ENCODE results near the gene NPM3.

Gene NPM3

GRCh38 chr10:101767600-101767945 is 15.7 kb downstream of the NPM3 start:
- Histone ChIP-seq H4K20me1 (ENCODE audit: insufficient read depth, low read length) (no peaks in the 10 kb centered on the region), H3K4me3 (ENCODE audit: low read length) (no peak overlapping the region), H3K79me2 (ENCODE audit: low read length) (no peaks in the 10 kb centered on the region), H3K9me3 (ENCODE audit: insufficient read depth, low read length) (no peaks in the 10 kb centered on the region), H3K4me1 (ENCODE audit: low read length) (no peaks in the 10 kb centered on the region), H2AFZ (ENCODE audit: low read depth, low read length) (no peak overlapping the region), H3K9ac (ENCODE audit: low read length) (no peak overlapping the region), H3K36me3 (replicated peaks; ENCODE audit: low read depth, low read length) (no peaks in the 10 kb centered on the region), H3K4me2 (ENCODE audit: low read length) (no peak overlapping the region), H3K27me3 (ENCODE audit: low read depth, low read length) (no peaks in the 10 kb centered on the region), H3K27ac (ENCODE audit: low read length) (no peak overlapping the region)
- TF ChIP-seq EZH2phosphoT487 (IDR thresholded peaks at IDR 0.05; ENCODE audit: low read depth): no peak
- TF ChIP-seq CTCF (IDR thresholded peaks at IDR 0.05; ENCODE audit: low read depth, low read length): no peak

GRCh38 chr10:101766753-101767599 is 16.3 kb downstream of the NPM3 start:
- Histone ChIP-seq H2AFZ (ENCODE audit: low read depth, low read length) (no peak overlapping the region), H3K4me2 (ENCODE audit: low read length) (no peak overlapping the region), H3K9ac (ENCODE audit: low read length) (no peak overlapping the region), H3K4me3 (ENCODE audit: low read length) (no peak overlapping the region), H3K79me2 (ENCODE audit: low read length) (no peaks in the 10 kb centered on the region), H3K36me3 (replicated peaks; ENCODE audit: low read depth, low read length) (no peaks in the 10 kb centered on the region), H3K27me3 (ENCODE audit: low read depth, low read length) (no peaks in the 10 kb centered on the region), H3K27ac (ENCODE audit: low read length) (no peak overlapping the region), H4K20me1 (ENCODE audit: insufficient read depth, low read length) (no peaks in the 10 kb centered on the region), H3K4me1 (ENCODE audit: low read length) (no peaks in the 10 kb centered on the region), H3K9me3 (ENCODE audit: insufficient read depth, low read length) (no peaks in the 10 kb centered on the region)
- TF ChIP-seq EZH2phosphoT487 (IDR thresholded peaks at IDR 0.05; ENCODE audit: low read depth) (no peak), CTCF (IDR thresholded peaks at IDR 0.05; ENCODE audit: low read depth, low read length) (no peak)

GRCh38 chr10:101766306-101766705 is 16.9 kb downstream of the NPM3 start:
- Histone ChIP-seq H3K9ac (ENCODE audit: low read length) (no peak overlapping the region), H3K79me2 (ENCODE audit: low read length) (no peaks in the 10 kb centered on the region), H3K27me3 (ENCODE audit: low read depth, low read length) (no peaks in the 10 kb centered on the region), H3K4me3 (ENCODE audit: low read length) (no peak overlapping the region), H3K4me2 (ENCODE audit: low read length) (no peak overlapping the region), H4K20me1 (ENCODE audit: insufficient read depth, low read length) (no peaks in the 10 kb centered on the region), H2AFZ (ENCODE audit: low read depth, low read length) (no peak overlapping the region), H3K4me1 (ENCODE audit: low read length) (no peaks in the 10 kb centered on the region), H3K36me3 (replicated peaks; ENCODE audit: low read depth, low read length) (no peaks in the 10 kb centered on the region), H3K9me3 (ENCODE audit: insufficient read depth, low read length) (no peaks in the 10 kb centered on the region), H3K27ac (ENCODE audit: low read length) (no peak overlapping the region)
- TF ChIP-seq CTCF (IDR thresholded peaks at IDR 0.05; ENCODE audit: low read depth, low read length) (no peak), EZH2phosphoT487 (IDR thresholded peaks at IDR 0.05; ENCODE audit: low read depth) (no peak)

GRCh38 chr10:101763141-101763846 is 20.0 kb downstream of the NPM3 start:
- H3K79me2 ChIP-seq (ENCODE audit: low read length): no peaks in the 10 kb centered on the region

More at GRCh38 chr10:101763141-101763846, 20.0 kb downstream of the NPM3 start:
- no peak overlapping the region for H3K4me2 ChIP-seq (ENCODE audit: low read length)
- H4K20me1 ChIP-seq (ENCODE audit: insufficient read depth, low read length): no peaks in the 10 kb centered on the region
- no peaks in the 10 kb centered on the region for H3K9me3 ChIP-seq (ENCODE audit: insufficient read depth, low read length)
- TF ChIP-seq EZH2phosphoT487 (IDR thresholded peaks at IDR 0.05; ENCODE audit: low read depth) (no peak), CTCF (IDR thresholded peaks at IDR 0.05; ENCODE audit: low read depth, low read length) (no peak)
- H2AFZ ChIP-seq (ENCODE audit: low read depth, low read length): no peak overlapping the region
- H3K36me3 ChIP-seq (replicated peaks; ENCODE audit: low read depth, low read length): no peaks in the 10 kb centered on the region
- H3K4me1 ChIP-seq (ENCODE audit: low read length): no peaks in the 10 kb centered on the region
- no peak overlapping the region for H3K4me3 ChIP-seq (ENCODE audit: low read length)
- no peak overlapping the region for H3K9ac ChIP-seq (ENCODE audit: low read length)
- H3K27me3 ChIP-seq (ENCODE audit: low read depth, low read length): no peaks in the 10 kb centered on the region
- H3K27ac ChIP-seq (ENCODE audit: low read length): no peak overlapping the region

All from OCI-LY3 (cell line).